NT2/D1 (cell line): Measurements from ENCODE around the gene DHRS7B.

Experiments used
- YY1 ChIP-seq: IDR thresholded peaks from 2 replicates; pipeline ENCODE4 v1.6.1; 2011; ENCODE audit not compliant: insufficient read length, insufficient read depth
- ZNF274 ChIP-seq: IDR thresholded peaks from 2 replicates; pipeline ENCODE4 v1.6.1; 2011; ENCODE audit warnings: mild to moderate bottlenecking, low read depth, low read length

DNA sequence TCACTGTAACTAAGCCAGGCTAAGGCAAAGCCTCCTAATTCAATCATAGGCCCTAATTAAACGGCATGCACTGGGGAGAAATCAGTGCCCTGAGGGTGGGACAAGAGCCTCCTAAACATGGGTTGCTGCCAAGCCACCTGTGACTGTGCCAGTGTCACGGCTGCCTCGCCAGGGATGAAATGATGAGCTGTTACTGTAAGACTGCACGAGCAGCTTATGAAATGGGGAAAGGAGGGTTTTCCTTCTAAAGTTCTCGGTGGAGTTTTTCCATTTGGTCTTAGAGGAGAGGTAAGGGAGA, 74.5 kb downstream of the DHRS7B start:
- TF ChIP-seq ZNF274, result no peak
- no peak for TF ChIP-seq YY1
